GM12873 (cell line): ENCODE results near the gene GCM1.

Experiments used
- CTCF ChIP-seq: IDR thresholded peaks from 2 replicates; pipeline ENCODE4 v1.5.1; 2012; ENCODE audit warnings: low read depth, mild to moderate bottlenecking, moderate library complexity, low read length, control low read depth; ENCODE audit not compliant: insufficient read depth; ENCODE audit errors: missing control alignments

Gene GCM1

GRCh38 chr6:53133961-53134360 lies 14.7 kb downstream of the GCM1 start:
- no peak for TF ChIP-seq CTCF

GRCh38 chr6:53130569-53131290 lies 17.9 kb downstream of the GCM1 start:
- no peak for TF ChIP-seq CTCF

- no peak for TF ChIP-seq CTCF
These were observed 19.8 kb downstream of the GCM1 start for GRCh38 chr6:53128842-53129241.

GRCh38 chr6:53125276-53125675 lies 23.4 kb downstream of the GCM1 start:
- TF ChIP-seq CTCF = no peak

- no peak for TF ChIP-seq CTCF
These were observed 24.4 kb downstream of the GCM1 start for GRCh38 chr6:53124131-53124800.

GRCh38 chr6:53119772-53120409 lies 28.8 kb downstream of the GCM1 start:
- TF ChIP-seq CTCF = no peak

GRCh38 chr6:53119349-53119748 lies 29.3 kb downstream of the GCM1 start:
- no peak for TF ChIP-seq CTCF
